Thymus (tissue), 11 donors: ENCODE data around the gene FRMD4B. TPM values are rescaled to one million over a fixed set of nuclear protein-coding genes. Genes with fewer than 3 reads are reported as not detected.

Source experiments
- DNase-seq, 9 donors: peaks; one replicate each; pipeline ENCODE4 v3.0.0-alpha.2; 2013; ENCODE audit warnings: low spot score in 9 of 9, low read depth in 6 of 9, missing footprints in 1 of 9
- H3K27ac ChIP-seq, 2 donors: one replicate each; pipeline ENCODE4 v1.5.1; 2013; ENCODE audit warnings: control low read depth in 1 of 2, low read depth in 1 of 2, low read length in 1 of 2, mild to moderate bottlenecking in 1 of 2, moderate library complexity in 1 of 2
- H3K27me3 ChIP-seq, 2 donors: one replicate each; pipeline ENCODE4 v1.5.1; 2013; ENCODE audit warnings: low read length in 1 of 2; ENCODE audit not compliant: control insufficient read depth in 2 of 2, insufficient read depth in 1 of 2
- H3K36me3 ChIP-seq, 2 donors: one replicate each; pipeline ENCODE4 v1.5.1; 2013; ENCODE audit warnings: low read length in 1 of 2, mild to moderate bottlenecking in 1 of 2, moderate library complexity in 1 of 2; ENCODE audit not compliant: control insufficient read depth in 2 of 2, insufficient read depth in 2 of 2
- H3K4me1 ChIP-seq, 2 donors: one replicate each; pipeline ENCODE4 v1.5.1; 2013; ENCODE audit warnings: low read length in 2 of 2; ENCODE audit not compliant: control insufficient read depth in 2 of 2, insufficient read depth in 2 of 2
- H3K4me3 ChIP-seq, 2 donors: one replicate each; pipeline ENCODE4 v1.5.1; 2013; ENCODE audit warnings: low read length in 2 of 2, control low read depth in 1 of 2, mild to moderate bottlenecking in 1 of 2
- H3K9me3 ChIP-seq, 2 donors: one replicate each; pipeline ENCODE4 v1.5.1; 2013; ENCODE audit warnings: low read length in 1 of 2, mild to moderate bottlenecking in 1 of 2; ENCODE audit not compliant: control insufficient read depth in 2 of 2, insufficient read depth in 1 of 2
- WGBS: extraction: QIAGEN DNeasy Blood & Tissue Kit; methylation state at CpG from one replicate; pipeline ENCODE4 v1.1.7; 2013; 5-methylcytosine and 5-hydroxymethylcytosine counted together
- polyA plus RNA-seq: library from polyadenylated mRNA; stranded (reverse); fragments of 200-250 nt; gene quantifications from one replicate; pipeline ENCODE4 v1.2.3, GENCODE V29; 2013
- total RNA-seq: library from RNA; stranded (reverse); fragments of 120-200 nt; gene quantifications from one replicate; pipeline ENCODE4 v1.2.4, GENCODE V29; 2013
- donor health status: healthy.

Gene FRMD4B
- total and polyA plus RNA-seq, 2 donors = 12.8 to 21.7 TPM

DNA sequence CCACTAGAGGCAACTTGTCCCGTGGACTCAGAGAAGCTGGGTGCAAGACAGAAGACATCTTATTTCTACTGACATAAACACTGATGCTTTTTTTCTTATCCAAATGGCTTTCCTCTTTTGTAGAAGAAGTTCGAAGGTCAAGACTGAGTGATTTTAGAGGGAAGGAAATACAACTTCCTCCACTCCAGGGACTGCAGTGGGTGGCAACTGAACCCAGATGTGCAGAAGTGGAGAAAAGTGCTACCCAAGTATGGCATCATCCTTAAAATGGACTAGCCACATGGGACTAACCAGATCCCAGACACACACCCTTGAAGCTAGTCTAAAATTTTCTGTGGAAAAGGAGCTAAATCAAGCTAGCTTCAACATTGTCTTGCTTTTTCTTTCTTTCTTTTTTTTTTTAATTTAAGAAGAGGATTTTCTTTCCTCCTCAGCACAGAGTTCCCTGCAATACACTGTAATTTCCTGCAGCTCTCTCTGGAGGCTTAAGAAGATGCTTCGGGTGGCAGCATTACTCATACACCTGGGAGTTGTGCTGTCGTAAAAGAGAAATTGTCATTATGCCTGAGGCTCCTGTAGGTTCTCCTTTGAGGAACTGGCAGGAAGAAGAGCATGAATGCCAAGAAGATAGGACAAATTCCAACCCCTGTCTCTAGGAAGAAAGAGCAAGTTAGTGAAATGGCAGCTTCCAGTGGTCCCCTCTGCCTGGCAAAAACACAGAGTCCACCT is 3.8 kb upstream of the FRMD4B start:
- WGBS = 27% methylated on average over 4 of the region's 4 CpGs
- Histone ChIP-seq H3K36me3 (no peaks in the 10 kb centered on the region), H3K4me3 (no peak overlapping the region), H3K27me3 (peaks cover 0 to 2% of the 10 kb centered on the region in 2 donors), H3K4me1 (peaks cover 5 to 23% of the 10 kb centered on the region in 2 donors), H3K9me3 (no peaks in the 10 kb centered on the region), H3K27ac (no peak overlapping the region)
- DNase-seq = no peak

DNA sequence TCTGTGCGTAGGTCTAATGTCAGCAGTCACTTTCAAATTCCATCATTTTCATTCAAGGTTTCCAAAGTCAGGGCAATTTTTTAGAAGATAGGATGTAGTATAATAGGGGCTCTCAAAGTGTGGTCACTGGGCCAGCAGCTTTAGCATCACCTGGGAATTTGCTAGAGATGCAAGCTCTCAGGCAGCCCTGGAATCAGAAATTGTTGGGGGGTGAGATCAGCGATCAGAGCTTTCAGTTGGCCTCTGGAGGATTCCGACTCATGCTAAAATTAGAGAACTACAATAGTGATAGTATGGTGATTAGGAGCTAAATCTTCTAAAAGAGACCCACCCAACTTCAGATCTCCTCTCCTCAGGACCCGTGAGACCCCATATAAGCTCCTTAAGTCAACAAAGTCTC is 2.4 kb upstream of the FRMD4B start:
- no peak for DNase-seq
- no peaks in the 10 kb centered on the region for H3K36me3 ChIP-seq
- 72% methylated on average over 4 of the region's 4 CpGs for WGBS
- peaks cover 10 to 31% of the 10 kb centered on the region in 2 donors for H3K4me1 ChIP-seq
- no peak overlapping the region for H3K27ac ChIP-seq
- H3K9me3 ChIP-seq = no peaks in the 10 kb centered on the region
- H3K27me3 ChIP-seq = peaks cover 0 to 2% of the 10 kb centered on the region in 2 donors
- H3K4me3 ChIP-seq = no peak overlapping the region

DNA sequence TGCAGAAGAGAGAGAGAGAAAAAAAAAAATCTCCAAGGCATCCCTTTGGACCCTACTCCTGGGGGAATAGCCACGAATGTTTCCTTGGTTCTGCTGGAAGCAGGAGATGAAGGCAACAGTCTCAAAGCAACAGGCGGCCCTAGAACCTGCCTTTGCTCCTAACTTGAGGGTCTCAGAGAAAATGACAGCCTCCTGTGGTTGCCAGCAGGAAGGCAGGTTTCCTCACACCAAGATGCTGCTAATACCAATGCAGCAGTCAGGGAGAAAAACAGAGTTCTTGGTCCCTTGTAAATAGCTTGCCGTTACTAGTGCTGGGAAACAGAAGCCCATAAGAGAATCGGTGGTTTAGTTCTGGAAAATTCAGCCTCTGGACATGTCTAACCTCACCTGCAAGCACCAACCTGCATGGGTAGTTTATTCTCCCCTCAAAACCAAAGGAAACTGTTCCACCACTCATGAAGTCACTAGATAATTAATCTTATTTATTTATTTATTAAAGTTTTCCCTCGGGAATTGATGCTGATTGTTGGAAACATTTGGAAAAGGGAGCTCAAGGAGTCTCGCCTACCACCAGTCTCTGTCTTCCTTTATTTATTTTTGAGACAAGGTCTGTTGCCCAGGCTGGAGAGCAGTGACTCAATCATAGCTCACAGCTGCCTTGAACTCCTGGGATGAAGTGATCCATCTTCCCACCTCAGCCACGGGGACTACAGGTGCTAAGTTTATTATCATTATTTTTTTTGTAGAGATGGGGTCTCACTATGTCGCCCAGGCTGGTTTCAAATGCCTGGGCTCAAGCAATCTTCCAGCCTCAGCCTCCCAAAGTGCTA is 883 bp upstream of the FRMD4B start:
- Histone ChIP-seq H3K27me3 (peaks cover 0 to 2% of the 10 kb centered on the region in 2 donors), H3K4me3 (peak overlapping the region; percentile 73 to 83), H3K27ac (peak overlapping the region in 1 of 2 donors; percentile 46), H3K36me3 (no peaks in the 10 kb centered on the region), H3K9me3 (no peaks in the 10 kb centered on the region), H3K4me1 (peaks cover 10 to 31% of the 10 kb centered on the region in 2 donors)
- 21% methylated on average over 8 of the region's 8 CpGs for WGBS
- DNase-seq = peak in 3 of 9 donors; percentile 27 to 69 (median 45)

DNA sequence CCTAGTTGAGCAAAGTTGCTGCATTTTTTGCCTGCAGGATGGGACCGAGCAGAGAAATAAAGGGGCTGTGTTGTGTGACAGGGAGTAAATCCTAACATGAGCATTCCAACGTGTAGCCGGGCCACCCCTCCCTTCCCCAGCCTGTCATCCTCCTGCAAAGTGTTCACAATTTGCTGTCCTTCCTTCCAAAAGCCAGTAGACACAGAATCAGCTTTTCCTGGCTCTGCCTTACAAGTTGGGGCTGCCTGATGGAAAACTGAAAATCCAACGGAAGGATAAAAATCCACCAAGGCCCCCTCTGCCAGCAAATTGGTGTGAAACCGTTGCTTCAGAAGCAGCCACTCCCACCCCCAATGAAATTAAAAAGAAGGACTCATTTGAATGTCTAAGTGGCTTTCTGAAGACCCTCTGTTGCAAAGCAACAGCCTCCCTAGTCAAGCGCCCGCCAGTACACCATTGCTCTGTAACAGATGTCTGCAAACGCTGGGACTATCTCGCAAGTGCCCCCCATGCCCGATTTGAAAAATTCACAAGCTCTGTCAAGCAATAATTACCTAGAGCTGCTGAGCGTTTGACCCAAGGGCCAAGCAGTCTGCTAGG is 665 bp downstream of the FRMD4B start:
- peaks cover 0 to 2% of the 10 kb centered on the region in 2 donors for H3K27me3 ChIP-seq
- WGBS = 5% methylated on average over 11 of the region's 11 CpGs
- no peak for DNase-seq
- no peaks in the 10 kb centered on the region for H3K36me3 ChIP-seq
- no peaks in the 10 kb centered on the region for H3K9me3 ChIP-seq
- H3K4me3 ChIP-seq = peak overlapping the region; percentile 73 to 83
- H3K27ac ChIP-seq = peak overlapping the region; percentile 2 to 20
- H3K4me1 ChIP-seq = peaks cover 14 to 33% of the 10 kb centered on the region in 2 donors

DNA sequence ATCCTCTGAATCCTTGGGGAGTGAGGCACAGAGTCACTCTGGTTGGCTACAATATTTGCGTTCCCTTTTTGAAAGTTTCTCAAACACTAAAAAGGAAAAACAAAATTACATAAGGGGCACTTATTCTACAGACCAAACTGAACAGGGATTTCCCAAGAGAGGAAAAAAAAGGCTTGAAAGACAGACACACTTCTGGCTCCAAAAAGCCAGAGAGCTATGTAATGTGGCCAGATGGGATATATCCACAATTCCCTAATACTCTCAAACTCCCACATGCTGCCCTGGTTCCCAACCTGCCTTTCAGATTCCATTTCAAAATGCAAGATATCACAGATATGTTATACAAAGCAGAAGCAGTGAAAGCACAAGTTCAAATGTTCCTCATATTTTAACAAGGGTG is 1.6 kb downstream of the FRMD4B start:
- Histone ChIP-seq H3K36me3 (no peaks in the 10 kb centered on the region), H3K27me3 (peaks cover 0 to 2% of the 10 kb centered on the region in 2 donors), H3K4me1 (peaks cover 23 to 34% of the 10 kb centered on the region in 2 donors), H3K9me3 (no peaks in the 10 kb centered on the region), H3K4me3 (peak overlapping the region; percentile 73 to 83), H3K27ac (peak overlapping the region in 1 of 2 donors; percentile 30)
- no peak for DNase-seq
- WGBS = 37% methylated on average over 1 of the region's 1 CpG

DNA sequence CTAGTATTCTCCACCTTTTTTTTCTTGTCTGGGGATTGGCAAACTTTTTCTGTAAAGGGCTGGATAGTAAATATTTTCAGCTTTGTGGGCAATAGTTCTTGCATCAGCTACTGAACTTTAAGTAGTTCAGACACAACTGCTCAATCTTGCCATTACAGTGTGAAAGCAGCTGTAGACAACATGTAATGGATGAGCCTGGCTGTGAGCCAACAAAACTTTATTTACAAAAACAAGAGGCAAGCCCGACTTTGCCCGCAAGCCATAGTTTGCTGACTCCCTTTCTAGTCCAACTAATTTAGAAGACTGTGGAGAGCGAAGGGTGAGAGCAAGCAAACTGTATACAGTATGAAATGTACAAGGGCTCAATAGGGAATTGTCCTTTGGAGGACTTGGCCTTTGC is 6.2 kb downstream of the FRMD4B start:
- Histone ChIP-seq H3K9me3 (no peaks in the 10 kb centered on the region), H3K27ac (no peak overlapping the region), H3K27me3 (no peaks in the 10 kb centered on the region), H3K36me3 (no peaks in the 10 kb centered on the region), H3K4me3 (no peak overlapping the region), H3K4me1 (peaks cover 24 to 25% of the 10 kb centered on the region in 2 donors)
- DNase-seq = no peak
- WGBS = 94% methylated on average over 3 of the region's 3 CpGs

DNA sequence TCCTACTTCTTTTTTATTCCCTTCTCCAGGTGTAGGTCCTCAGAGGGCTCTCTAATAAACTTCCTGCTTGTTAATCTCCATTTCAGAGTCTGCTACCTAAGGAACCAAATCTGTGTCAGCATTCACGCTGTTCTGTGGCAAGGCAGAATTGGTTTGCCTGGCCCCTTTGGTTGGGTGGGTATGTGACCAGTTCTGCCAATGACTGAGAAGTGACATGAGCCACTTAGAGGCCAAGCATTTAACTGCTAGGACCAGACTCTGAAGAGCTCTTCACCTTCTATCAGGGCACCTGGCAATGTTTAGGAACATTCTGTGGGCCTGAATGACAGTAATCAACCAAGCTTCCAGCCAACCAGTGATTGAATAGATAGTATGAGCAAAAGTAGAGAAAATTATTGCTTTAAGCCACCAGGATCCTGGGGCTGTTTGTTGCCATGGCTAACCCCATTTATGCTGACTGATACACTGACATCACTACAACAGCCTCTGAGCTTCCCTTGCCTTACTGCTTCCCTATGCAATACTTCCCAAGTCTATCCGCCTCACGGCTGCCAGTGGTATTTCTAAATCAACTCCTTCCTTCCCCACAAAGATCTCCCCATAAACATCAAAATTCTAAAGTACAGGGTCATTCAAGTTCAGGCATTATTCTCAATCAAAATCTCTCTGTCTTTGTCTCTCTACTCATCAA is 7.6 kb downstream of the FRMD4B start:
- Histone ChIP-seq H3K4me3 (no peak overlapping the region), H3K36me3 (no peaks in the 10 kb centered on the region), H3K9me3 (no peaks in the 10 kb centered on the region), H3K4me1 (peaks cover 18 to 19% of the 10 kb centered on the region in 2 donors), H3K27me3 (no peaks in the 10 kb centered on the region), H3K27ac (no peak overlapping the region)
- 94% methylated on average over 3 of the region's 3 CpGs for WGBS
- no peak for DNase-seq

DNA sequence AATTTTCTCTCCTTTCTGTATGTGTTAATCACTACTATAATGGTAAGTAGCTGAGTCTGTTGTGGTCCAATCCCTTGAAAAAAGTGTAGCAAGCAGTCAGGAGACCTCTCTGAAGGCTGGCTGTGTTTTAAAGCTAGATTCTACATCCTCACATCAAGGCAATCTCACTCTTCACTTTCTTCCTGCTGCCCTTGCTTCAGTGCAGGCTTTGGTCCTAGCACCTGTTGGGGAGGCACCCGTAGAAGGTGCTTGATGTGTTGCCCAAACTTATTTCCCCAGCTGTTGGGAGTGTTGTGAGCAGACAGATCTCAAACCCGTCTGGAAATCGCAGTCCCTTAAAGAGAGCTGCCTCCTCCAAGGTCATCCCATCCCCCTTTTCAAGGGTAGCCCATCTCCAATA is 8.6 kb downstream of the FRMD4B start:
- 22% methylated on average over 3 of the region's 3 CpGs for WGBS
- H3K9me3 ChIP-seq = no peaks in the 10 kb centered on the region
- no peaks in the 10 kb centered on the region for H3K27me3 ChIP-seq
- DNase-seq = peak in 3 of 9 donors; percentile 52 to 70 (median 53)
- peak overlapping the region; percentile 25 to 48 for H3K27ac ChIP-seq
- H3K4me3 ChIP-seq = no peak overlapping the region
- H3K36me3 ChIP-seq = no peaks in the 10 kb centered on the region
- peaks cover 18 to 19% of the 10 kb centered on the region in 2 donors for H3K4me1 ChIP-seq
